ENCODE results near the gene COBLL1. TPM values are rescaled to one million over a fixed set of nuclear protein-coding genes. Genes with fewer than 3 reads are reported as not detected.

The COBLL1 gene
- total RNA-seq, 2 experiments from 2014 or later: 0.53 TPM; not detected in 1

DNA sequence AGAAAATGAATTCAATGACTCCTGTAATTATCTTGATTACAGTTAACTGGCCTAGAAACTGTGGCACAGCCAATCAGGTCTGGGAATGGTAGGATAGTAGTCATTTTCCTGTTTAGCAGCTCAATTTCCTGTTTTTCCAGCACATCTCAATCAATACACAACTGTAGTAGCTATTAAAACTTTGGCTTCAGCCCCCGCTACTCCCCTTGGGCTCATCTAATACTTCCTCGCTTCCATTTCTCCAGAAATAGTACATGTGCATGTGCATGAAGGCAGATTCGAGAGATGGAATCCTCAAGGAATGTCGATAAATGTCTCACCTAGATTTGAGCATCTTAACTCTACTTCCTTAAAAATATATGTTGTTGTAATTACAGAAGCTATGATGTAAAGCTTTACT is 9.7 kb downstream of the COBLL1 start:
- H3K9me3 Mint-ChIP-seq: no peaks in the 10 kb centered on the region
- no peak overlapping the region for H3K27ac Mint-ChIP-seq
- peaks cover 5% of the 10 kb centered on the region for H3K27me3 Mint-ChIP-seq
- no peak overlapping the region for H3K4me3 ChIP-seq (ENCODE audit: low read length)
- no peaks in the 10 kb centered on the region for H3K4me1 Mint-ChIP-seq (ENCODE audit: low read depth)
- CTCF ChIA-PET: interaction anchor here (0.9 kb wide), 1 partner anchor 24 kb away, joined by 3 read pairs; no protein-coding TSS in a partner anchor
- no peaks in the 10 kb centered on the region for H3K9me3 ChIP-seq (ENCODE audit: control insufficient read depth in 1 of 2, insufficient read depth in 1 of 2, low read length in 2 of 2)
- H3K4me1 ChIP-seq (ENCODE audit: insufficient read depth, low read length): no peaks in the 10 kb centered on the region
- DNase-seq: no peak
- H3K27ac ChIP-seq (ENCODE audit: low read depth in 1 of 2, low read length in 2 of 2): no peak overlapping the region
- H3K36me3 ChIP-seq (ENCODE audit: insufficient read depth, low read length): no peaks in the 10 kb centered on the region
- no peaks in the 10 kb centered on the region for H3K36me3 Mint-ChIP-seq (ENCODE audit: low read depth)
- TF ChIP-seq, protein P1, sequence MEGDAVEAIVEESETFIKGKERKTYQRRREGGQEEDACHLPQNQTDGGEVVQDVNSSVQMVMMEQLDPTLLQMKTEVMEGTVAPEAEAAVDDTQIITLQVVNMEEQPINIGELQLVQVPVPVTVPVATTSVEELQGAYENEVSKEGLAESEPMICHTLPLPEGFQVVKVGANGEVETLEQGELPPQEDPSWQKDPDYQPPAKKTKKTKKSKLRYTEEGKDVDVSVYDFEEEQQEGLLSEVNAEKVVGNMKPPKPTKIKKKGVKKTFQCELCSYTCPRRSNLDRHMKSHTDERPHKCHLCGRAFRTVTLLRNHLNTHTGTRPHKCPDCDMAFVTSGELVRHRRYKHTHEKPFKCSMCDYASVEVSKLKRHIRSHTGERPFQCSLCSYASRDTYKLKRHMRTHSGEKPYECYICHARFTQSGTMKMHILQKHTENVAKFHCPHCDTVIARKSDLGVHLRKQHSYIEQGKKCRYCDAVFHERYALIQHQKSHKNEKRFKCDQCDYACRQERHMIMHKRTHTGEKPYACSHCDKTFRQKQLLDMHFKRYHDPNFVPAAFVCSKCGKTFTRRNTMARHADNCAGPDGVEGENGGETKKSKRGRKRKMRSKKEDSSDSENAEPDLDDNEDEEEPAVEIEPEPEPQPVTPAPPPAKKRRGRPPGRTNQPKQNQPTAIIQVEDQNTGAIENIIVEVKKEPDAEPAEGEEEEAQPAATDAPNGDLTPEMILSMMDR (IDR thresholded peaks at IDR 0.05): no peak
- H3K27me3 ChIP-seq (ENCODE audit: control insufficient read depth in 1 of 2, insufficient read depth in 2 of 2, low read length in 2 of 2): peaks cover 0 to 4% of the 10 kb centered on the region in 2 experiments
- ATAC-seq (ENCODE audit: poor library complexity): no peak
- POLR2A ChIA-PET: no interaction called here
- H3K4me3 Mint-ChIP-seq: no peak overlapping the region
- intact Hi-C loops (cut with DNase I, micrococcal nuclease): no loop called here

DNA sequence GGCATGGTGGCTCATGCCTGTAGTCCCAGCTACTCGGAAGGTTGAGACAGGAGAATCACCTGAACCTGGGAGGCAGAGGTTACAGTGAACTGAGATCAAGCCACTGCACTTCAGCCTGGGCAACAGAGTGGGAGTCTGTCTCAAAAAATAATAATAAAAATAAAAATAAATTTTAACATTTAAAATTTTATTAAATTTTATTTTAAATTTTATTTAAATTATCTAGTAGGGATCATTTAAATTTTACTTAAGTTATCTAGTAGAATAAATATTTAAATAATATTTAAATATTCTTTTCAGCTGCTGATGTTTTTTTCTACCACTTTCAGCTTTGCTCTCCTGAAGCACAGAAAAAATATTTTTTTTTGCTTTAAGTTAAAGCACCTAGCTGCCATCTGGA is 10.4 kb downstream of the COBLL1 start:
- ATAC-seq (ENCODE audit: poor library complexity) (no peak), DNase-seq (no peak)
- no peaks in the 10 kb centered on the region for H3K4me1 ChIP-seq (ENCODE audit: insufficient read depth, low read length)
- H3K4me3 Mint-ChIP-seq: no peak overlapping the region
- no peak overlapping the region for H3K27ac ChIP-seq (ENCODE audit: low read depth in 1 of 2, low read length in 2 of 2)
- H3K4me3 ChIP-seq (ENCODE audit: low read length): no peak overlapping the region
- no peaks in the 10 kb centered on the region for H3K27me3 ChIP-seq (ENCODE audit: control insufficient read depth in 1 of 2, insufficient read depth in 2 of 2, low read length in 2 of 2)
- no peaks in the 10 kb centered on the region for H3K9me3 Mint-ChIP-seq
- no peaks in the 10 kb centered on the region for H3K36me3 ChIP-seq (ENCODE audit: insufficient read depth, low read length)
- ChIA-PET POLR2A (no interaction called here), CTCF (interaction anchor here (0.9 kb wide), 1 partner anchor 24 kb away, joined by 3 read pairs; no protein-coding TSS in a partner anchor)
- no peaks in the 10 kb centered on the region for H3K36me3 Mint-ChIP-seq (ENCODE audit: low read depth)
- no peaks in the 10 kb centered on the region for H3K4me1 Mint-ChIP-seq (ENCODE audit: low read depth)
- intact Hi-C loops (cut with DNase I, micrococcal nuclease): no loop called here
- no peak overlapping the region for H3K27ac Mint-ChIP-seq
- no peaks in the 10 kb centered on the region for H3K27me3 Mint-ChIP-seq
- TF ChIP-seq, protein P1 (IDR thresholded peaks at IDR 0.05): no peak
- no peaks in the 10 kb centered on the region for H3K9me3 ChIP-seq (ENCODE audit: control insufficient read depth in 1 of 2, insufficient read depth in 1 of 2, low read length in 2 of 2)

- intact Hi-C loops (cut with DNase I, micrococcal nuclease): no loop called here
- peaks cover 6% of the 10 kb centered on the region for H3K27me3 Mint-ChIP-seq
- no peak overlapping the region for H3K27ac Mint-ChIP-seq
- H3K36me3 ChIP-seq (ENCODE audit: insufficient read depth, low read length): no peaks in the 10 kb centered on the region
- no peaks in the 10 kb centered on the region for H3K27me3 ChIP-seq (ENCODE audit: control insufficient read depth in 1 of 2, insufficient read depth in 2 of 2, low read length in 2 of 2)
- ChIA-PET POLR2A (no interaction called here), CTCF (no interaction called here)
- no peak overlapping the region for H3K27ac ChIP-seq (ENCODE audit: low read depth in 1 of 2, low read length in 2 of 2)
- H3K4me3 ChIP-seq (ENCODE audit: low read length): no peak overlapping the region
- DNase-seq (no peak), ATAC-seq (ENCODE audit: poor library complexity) (no peak)
- TF ChIP-seq, protein P1 (IDR thresholded peaks at IDR 0.05): no peak
- no peaks in the 10 kb centered on the region for H3K9me3 Mint-ChIP-seq
- no peaks in the 10 kb centered on the region for H3K9me3 ChIP-seq (ENCODE audit: control insufficient read depth in 1 of 2, insufficient read depth in 1 of 2, low read length in 2 of 2)
- no peaks in the 10 kb centered on the region for H3K4me1 Mint-ChIP-seq (ENCODE audit: low read depth)
- H3K36me3 Mint-ChIP-seq (ENCODE audit: low read depth): no peaks in the 10 kb centered on the region
- no peak overlapping the region for H3K4me3 Mint-ChIP-seq
- no peaks in the 10 kb centered on the region for H3K4me1 ChIP-seq (ENCODE audit: insufficient read depth, low read length)
These were observed 15.1 kb downstream of the COBLL1 start for GRCh38 chr2:164826293-164827243.

Measured in CD4-positive, alpha-beta T cell (primary cell).